Measurements from ENCODE around the gene PLXNB2. TPM values are rescaled to one million over a fixed set of nuclear protein-coding genes. Genes with fewer than 3 reads are reported as not detected.

Gene PLXNB2
- polyA plus RNA-seq, 10 donors: 60.5 to 100 (median 83.4) TPM

DNA sequence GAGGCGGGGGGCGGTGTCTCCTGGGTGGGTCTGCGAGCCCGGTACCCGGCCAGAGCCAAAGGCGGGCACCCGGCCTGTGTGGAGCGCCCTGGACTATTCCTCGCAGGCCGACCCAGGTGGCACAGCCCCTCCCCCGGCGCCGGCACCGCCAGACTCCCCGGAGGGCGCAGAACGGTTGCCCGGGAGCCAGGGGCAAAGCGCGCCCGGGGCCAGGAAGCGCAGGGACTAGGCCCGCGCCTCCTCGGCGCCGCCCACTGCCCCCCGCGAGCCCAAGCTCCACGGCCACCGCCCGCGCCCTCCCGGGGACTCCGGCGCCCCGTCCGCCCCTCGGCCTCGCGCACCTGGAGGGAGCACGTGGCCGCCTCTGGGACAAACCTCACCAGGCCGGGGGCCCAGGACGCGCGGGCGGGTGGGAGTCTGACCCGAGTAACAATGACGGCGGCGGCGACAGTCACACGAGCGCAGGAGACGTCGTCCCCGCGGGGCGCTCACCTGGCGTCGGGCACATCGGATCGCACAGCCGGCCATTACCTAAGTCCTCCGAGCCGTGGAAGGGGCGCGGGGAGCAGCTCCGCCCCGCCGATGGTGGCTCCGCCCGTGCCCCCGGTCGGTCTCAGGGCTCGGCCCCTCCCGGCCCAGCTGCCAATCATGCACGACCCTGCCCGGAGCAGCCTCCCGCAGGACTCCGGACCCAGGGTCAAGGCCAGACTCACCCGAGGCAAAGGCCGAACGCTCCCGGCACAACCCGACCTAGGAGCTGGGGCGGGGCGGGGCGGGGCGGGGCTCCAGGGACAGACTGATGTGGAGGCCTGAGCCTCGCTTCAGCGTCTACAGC, 7.4 kb downstream of the PLXNB2 start:
- DNase-seq: no peak

DNA sequence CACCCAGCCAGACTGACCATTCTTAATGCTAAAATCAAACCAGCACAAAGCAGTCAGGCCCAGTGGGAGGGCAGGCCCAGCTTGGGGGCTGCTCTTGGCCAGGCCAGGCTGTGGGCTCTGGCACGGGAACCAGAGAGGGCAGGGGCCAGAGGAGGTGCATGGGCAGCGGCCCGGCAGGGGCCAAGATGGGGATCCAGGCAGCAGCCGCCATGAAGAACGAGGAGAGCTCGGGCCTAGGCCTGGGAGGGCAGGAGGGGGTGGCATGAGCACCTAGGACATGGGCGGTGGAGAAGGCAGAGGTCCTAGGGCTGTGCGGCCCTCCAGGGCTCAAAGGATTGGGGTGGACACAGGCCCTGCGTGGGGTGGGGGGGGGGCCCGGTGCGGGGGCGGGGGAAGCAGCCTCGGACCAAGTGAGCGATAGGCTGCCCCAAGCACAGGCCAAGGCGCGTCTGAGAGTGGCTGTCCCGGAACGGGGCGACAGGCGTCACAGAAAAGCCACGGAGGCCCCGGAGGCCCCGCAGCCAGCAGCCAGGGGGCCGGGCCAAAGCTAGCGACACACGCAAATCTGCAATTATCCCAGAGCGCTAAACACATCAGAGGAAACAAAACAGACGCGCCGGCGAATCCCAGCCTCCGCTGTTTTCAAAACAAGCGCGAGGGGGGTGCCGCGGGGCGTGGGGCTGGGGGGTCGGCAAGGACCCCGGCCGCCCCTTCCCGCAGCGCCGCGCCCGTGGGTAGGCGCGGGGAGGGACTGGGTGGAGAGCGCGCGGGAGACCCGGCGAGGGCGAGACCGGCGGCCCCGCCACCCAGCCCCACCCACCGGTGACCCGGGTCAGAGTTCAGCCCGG, 8.3 kb downstream of the PLXNB2 start:
- peak in 1 of 3 donors; percentile 37 for DNase-seq

GRCh38 chr22:50298266-50298637, 9.2 kb downstream of the PLXNB2 start:
- DNase-seq: no peak

DNA sequence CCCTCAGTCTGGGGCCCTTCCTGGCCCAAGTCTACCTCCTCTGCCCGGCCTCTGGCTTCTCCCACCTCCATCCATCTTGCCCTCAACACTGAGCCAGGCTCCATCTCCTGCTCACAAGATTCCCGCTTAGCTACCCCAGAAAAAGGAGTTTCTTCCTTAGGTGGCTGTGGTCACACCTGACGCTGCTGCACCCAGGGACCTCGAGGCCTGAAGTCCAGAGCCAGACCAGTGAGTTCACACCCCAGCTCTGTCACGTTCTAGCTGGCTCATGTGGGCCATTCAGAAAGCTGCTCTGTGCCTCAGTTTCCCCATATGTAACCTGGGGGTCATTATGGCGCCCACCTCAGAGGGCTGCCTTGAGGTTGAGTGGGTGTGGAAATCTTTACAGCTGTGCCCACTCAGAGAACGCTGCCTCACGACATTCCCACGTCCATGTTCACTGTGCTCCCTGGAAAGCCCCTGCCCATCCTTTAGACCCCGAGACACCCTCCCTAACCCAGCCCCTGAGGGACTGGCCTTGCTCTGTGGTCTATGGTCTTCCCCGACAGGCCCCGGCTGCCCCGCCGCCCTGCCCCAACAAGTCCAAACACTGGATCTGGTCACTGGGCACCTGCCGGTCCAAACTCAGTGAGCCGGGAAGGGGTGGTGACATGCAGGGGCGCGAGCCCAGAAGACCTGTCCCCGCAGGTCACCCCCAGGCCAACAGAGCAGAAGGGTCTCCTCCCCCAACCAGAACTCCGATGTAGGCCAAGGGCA, 9.8 kb downstream of the PLXNB2 start:
- DNase-seq: no peak

- DNase-seq: no peak
Observed at GRCh38 chr22:50296658-50297490, 10.6 kb downstream of the PLXNB2 start.

DNA sequence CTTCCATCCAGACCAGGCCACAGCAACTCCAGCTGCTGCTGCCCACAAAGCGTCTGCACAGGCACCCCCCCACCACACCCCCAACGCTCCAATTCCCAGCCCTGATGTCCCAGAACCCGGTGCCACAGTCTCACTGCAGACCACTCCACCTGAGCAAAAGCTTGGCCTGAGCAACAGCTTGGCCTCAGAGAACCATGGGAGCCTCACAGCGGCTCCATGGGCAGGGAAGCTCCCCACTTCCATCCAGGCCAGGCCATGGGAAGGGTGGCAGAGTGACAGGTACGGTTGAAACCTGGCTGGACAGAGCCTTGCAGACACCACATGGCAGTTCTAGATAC, 13.2 kb downstream of the PLXNB2 start:
- DNase-seq: no peak

- DNase-seq: peak in 2 of 3 donors; percentile 66 to 68
Observed at GRCh38 chr22:50293441-50294318, 13.8 kb downstream of the PLXNB2 start.

DNA sequence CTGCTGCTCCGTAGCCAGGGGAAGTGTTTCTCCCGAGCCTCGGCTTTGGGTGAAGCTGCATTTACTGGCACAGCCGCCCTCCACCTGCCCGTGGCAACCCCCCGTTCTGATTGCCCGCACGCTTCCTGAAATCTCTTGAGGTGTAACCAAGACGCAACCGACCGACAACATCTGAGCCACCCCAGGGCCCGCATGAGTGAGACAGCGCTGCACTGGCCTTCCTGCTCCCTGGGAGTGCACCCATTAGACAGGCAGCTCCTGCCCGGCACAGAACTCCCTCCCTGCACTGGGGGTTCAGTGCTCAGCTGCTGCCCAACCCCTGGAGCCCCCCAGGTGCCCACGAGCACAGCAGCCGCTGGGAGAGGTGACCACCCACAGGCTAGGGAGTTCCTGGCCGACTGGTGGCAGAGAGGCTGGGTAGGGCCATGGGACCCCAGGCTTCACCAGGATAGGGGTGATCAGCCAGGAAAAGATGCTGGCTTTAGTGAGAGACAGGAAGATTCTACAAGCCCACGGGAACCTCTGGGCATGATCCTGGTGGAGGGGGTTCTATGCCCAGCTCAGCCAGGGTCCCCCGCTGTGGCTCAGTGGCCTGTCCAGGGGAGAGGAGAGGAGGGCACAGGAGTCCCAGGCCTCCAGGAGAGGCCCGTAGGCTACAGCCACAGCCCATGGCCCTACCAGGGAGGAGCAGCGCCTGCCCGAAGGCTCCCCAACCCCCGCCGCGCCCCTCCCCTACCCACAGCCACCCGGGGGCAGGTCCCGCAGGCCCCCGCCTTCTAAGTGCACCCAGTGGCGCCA, 14.6 kb downstream of the PLXNB2 start:
- no peak for DNase-seq

DNA sequence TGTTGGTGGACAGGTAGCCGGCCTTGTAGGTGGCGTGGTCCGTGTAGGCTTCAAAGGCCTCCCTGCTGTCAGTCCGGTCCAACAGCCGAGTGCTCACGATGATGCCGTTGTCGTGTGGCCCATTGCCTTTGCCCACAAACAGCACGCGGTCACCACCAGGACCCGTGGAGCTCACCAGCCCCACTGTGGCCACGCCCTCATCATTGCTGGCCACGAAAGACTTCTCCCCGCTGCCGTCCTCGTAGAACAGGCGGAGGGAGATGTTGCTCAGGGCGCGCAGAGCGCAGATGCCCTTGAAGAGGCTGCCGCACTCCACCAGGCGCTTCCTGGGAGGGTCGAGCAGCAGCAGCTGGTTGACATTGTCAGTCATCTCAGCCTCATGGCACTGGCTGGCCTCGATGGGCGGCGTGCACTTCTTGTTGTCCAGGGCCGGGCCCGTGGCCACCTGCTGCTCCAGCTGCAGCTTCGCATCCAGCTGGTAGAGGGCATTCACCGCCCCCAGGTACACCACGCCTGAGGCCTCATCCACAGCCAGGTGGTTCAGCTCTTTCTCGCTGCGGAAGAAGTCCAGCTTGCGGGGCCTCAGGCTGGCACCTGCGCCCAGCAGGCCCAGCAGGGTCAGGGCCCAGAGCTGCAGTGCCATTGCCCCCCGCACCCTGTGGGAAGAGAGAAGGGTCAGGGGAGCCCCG, 17.4 kb downstream of the PLXNB2 start:
- no peak for DNase-seq

- no peak for DNase-seq
Observed at GRCh38 chr22:50289151-50289941, 18.1 kb downstream of the PLXNB2 start.

DNA sequence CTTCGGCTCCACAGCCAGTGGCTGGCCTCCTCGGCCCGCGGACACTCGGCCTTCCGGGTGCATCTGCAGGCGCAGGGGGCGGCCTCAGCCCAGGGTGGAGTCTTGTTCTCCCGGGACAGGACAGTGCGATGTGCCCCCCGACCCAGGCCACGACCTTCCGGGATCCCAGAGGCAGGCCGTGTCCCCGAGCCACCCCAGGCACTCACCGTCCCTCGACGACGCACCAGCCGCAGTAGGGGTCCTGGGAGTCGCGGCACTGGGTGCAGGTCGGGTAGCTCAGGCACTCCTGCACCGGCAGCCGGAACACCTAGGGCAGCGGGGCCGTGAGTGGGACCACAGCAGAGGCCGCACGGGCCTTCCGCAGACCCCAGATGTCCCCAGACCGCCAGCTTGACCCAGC, 19.7 kb downstream of the PLXNB2 start:
- DNase-seq: no peak

DNA sequence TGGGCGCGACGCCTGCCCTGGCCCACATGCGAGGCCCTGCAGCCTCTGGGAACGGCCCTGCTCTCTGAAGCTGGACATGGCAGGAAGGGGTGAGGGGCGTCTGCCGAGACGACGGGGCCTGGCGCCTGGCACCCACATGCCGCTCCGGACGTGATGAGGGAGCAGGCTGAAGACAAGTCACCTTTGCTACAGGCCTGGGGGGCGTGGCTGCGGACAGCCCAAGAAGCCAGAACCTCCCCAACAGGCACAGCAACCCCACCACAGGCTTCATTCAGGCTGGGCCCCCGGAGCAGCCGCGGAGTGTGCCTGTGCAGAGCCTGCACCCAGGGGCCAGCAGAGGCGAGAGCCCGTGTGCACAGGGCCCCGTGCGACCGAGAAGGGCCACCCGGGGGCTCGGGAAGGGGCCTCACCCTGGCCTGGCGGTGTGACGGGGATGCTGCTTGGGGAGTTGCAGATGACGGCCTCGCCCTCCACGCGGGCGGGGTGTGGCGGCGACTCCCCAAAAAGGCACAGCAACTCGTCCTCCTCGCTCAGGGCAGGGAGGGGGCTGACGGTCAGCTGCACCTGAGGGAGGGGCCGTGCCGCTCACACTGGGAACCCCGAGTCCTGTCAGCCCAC, 20.6 kb downstream of the PLXNB2 start:
- DNase-seq: no peak

GRCh38 chr22:50286275-50286674, 21.2 kb downstream of the PLXNB2 start:
- DNase-seq: no peak

DNA sequence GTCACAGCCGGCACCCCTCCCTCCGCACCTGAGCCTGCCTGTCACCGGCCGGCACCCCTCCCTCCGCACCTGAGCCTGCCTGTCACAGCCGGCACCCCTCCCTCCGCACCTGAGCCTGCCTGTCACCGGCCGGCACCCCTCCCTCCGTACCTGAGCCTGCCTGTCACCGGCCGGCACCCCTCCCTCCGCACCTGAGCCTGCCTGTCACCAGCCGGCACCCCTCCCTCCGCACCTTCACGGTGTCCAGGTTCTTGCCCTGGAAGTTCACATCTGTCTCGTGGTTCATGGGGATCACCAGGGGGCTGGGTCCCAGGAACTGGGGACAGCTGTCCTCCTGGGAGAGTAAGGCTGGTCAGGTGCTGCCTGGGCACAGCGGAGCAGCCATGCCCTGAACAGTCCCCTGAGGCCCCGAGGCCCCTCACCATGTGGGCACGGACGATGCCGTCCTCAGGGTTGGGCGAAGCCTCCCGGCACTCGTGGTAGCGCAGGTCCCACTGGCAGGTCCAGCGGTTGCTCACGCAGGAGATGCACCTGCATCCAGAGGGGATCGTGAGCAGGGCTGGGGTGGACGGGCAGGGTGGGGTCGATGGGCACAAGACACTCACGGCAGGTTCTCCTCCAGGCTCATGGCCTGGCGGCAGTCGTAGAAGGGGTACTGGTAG, 21.7 kb downstream of the PLXNB2 start:
- no peak for DNase-seq

DNA sequence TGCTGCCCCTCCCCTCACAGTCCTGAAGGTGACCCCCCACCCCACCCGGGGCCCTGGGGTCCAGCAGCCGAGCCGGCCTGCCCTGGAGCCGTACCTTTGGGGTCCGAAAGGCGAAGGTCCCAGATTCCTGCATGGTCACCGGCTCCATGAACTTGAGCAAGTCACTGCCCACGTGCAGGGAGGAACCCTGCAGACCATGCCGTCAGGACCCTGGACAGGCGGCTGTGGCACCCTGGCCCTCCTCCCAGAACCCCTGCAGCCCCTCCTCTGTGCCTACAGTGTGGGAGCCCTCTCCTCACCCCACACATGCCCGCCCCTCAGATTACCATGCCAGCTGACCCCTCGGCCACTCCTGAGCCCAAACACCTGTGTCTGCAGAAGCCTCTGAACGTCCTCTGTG, 23.0 kb downstream of the PLXNB2 start:
- no peak for DNase-seq

DNA sequence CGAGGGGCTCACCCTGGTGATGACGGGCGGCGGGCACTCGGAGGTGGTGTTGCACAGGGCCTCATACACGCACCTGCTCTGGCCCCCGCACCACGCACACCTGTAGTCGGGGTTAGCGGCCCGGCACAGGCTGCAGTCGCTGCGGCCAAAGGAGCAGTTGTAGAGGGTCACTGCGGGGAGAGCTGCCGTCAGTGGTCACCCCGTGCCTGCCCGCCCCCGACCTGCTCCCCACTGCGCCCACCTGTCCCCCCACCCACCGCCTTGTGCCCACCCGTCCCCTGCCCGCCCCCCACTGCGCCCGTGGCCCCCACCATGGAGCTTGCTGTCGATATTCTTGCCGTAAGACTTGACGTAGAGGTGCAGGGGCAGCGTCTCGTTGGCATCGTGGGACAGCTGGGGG, 23.6 kb downstream of the PLXNB2 start:
- DNase-seq: no peak
